ENCODE data around the gene SIPA1L3. TPM values are rescaled to one million over a fixed set of nuclear protein-coding genes. Genes with fewer than 3 reads are reported as not detected.
A peak's percentile ranks its signal among the peaks of the same experiment; 100 is the strongest.

The SIPA1L3 gene
- total RNA-seq, 1 experiment from 2014 or later, result 125 TPM

DNA sequence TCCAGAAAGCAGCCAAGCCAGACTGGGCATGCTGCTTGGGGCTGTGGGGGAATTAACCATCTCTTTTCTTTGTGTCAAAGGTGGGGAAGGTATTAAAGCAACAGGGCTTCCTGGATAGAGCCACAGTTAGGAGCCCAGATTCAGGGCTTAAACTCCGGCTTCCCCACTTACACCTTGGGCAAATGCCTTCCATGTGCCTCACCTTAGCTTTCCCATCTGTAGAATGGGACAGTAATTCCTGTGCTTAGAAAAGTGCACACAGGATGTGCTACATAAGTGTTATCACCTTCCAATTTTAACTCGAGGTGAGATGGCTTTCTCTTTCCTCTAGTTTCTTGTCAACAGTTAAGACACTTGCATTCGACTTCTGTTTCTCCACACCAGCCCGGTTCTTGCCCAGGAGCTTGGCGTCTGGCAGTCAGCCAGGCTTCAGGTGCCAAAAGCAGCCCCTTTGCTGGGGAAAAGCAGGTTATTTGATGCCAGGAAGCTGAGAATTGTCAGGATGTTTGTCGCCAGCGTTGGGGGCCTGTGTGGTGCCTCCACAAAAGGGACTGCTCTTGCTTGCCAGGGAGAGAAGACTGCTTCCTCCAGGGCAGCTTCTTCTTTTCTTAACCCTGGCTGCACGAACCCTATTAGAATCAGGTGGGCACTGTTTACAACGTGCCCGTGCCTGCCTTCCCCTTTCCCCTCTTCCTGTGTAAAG is 79.2 kb downstream of the SIPA1L3 start:
- CTCF ChIA-PET, result interaction anchor here (1.6 kb wide), 1 partner anchor 43 kb away, joined by 5 read pairs; no protein-coding TSS in a partner anchor
- Histone ChIP-seq H3K27me3 (replicated peaks; ENCODE audit: control insufficient read depth, insufficient read depth, low read length) (no peaks in the 10 kb centered on the region), H3K4me1 (peaks cover 76% of the 10 kb centered on the region), H3K4me3 (ENCODE audit: low read depth, low read length) (no peak overlapping the region), H3K9me3 (no peaks in the 10 kb centered on the region), H3K36me3 (ENCODE audit: control insufficient read depth, insufficient read depth, low read length) (peaks cover 2% of the 10 kb centered on the region)
- POLR2A ChIA-PET, result no interaction called here
- H3K9me3 Mint-ChIP-seq (ENCODE audit: unreplicated experiment), result no peaks in the 10 kb centered on the region
- H3K27ac Mint-ChIP-seq (ENCODE audit: unreplicated experiment), result peak overlapping the region; percentile 27
- BruUV-seq (replicated peaks), result no TSS peak
- DNase-seq, result no peak
- H3K36me3 Mint-ChIP-seq (ENCODE audit: insufficient read depth, unreplicated experiment), result peaks cover 61% of the 10 kb centered on the region
- intact Hi-C loops (cut with micrococcal nuclease; ENCODE audit: unreplicated experiment), result no loop called here
- TF ChIP-seq, protein P1, sequence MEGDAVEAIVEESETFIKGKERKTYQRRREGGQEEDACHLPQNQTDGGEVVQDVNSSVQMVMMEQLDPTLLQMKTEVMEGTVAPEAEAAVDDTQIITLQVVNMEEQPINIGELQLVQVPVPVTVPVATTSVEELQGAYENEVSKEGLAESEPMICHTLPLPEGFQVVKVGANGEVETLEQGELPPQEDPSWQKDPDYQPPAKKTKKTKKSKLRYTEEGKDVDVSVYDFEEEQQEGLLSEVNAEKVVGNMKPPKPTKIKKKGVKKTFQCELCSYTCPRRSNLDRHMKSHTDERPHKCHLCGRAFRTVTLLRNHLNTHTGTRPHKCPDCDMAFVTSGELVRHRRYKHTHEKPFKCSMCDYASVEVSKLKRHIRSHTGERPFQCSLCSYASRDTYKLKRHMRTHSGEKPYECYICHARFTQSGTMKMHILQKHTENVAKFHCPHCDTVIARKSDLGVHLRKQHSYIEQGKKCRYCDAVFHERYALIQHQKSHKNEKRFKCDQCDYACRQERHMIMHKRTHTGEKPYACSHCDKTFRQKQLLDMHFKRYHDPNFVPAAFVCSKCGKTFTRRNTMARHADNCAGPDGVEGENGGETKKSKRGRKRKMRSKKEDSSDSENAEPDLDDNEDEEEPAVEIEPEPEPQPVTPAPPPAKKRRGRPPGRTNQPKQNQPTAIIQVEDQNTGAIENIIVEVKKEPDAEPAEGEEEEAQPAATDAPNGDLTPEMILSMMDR (IDR thresholded peaks at IDR 0.05; ENCODE audit: insufficient read depth in 1 of 2, low read depth in 1 of 2, low read length in 1 of 2, severe bottlenecking in 1 of 2, unreplicated experiment in 1 of 2), result no peak
- H3K4me1 Mint-ChIP-seq (ENCODE audit: low read depth, unreplicated experiment), result peaks cover 58% of the 10 kb centered on the region
- no peak overlapping the region for H3K4me3 Mint-ChIP-seq (ENCODE audit: unreplicated experiment)
- H3K27me3 Mint-ChIP-seq (ENCODE audit: insufficient read depth, unreplicated experiment), result no peaks in the 10 kb centered on the region

DNA sequence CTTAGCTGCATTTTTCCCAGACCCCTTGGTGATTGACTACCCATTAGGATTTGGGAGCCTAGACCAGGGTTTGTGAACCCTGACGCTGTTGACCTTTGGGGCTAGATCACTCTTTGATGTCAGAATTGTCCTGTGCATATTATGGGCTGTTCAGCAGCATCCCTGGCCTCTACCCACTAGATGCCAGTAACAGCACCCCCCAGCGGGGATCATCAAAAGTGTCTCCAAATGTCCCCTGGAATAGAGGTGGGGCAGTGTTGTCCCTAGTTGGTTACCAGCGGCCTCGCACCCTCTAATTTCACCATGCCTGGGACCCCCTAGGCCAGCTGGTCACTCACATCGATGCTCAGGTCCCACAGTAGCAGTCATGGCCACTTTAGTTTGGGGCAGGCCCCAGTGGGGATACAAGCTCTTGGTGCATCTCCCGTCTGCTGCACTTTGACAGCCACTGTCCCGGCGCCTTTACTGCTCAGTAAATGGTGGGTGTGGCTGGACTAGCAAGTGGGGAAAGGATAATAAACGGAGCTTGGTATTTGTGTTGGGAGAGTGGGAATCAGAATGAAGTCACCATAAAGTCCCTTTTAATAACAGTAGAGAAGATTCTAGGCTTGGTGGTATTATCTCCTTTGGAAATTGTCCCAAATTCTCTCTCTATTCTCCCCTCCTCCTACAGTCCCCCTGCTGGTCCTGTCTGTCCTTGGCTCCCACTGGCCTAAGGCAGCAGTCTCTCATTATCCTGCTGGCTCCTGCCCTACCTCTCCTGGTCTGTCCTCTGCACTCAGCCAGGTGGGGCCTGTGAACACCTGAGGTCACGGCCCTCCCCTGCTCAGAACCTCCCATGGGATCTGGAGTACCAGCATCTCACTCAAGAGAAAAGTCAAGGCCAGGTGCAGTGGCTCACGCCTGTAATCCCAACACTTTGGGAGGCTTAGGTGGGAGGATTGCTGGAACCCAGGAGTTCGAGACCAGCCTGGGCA is 80.6 kb downstream of the SIPA1L3 start:
- Mint-ChIP-seq H3K27ac (ENCODE audit: unreplicated experiment) (peak overlapping the region; percentile 27), H3K36me3 (ENCODE audit: insufficient read depth, unreplicated experiment) (peaks cover 59% of the 10 kb centered on the region), H3K27me3 (ENCODE audit: insufficient read depth, unreplicated experiment) (no peaks in the 10 kb centered on the region), H3K4me3 (ENCODE audit: unreplicated experiment) (no peak overlapping the region), H3K9me3 (ENCODE audit: unreplicated experiment) (no peaks in the 10 kb centered on the region), H3K4me1 (ENCODE audit: low read depth, unreplicated experiment) (peaks cover 58% of the 10 kb centered on the region)
- peak in 1 of 2 experiments; percentile 23 for DNase-seq
- peaks cover 76% of the 10 kb centered on the region for H3K4me1 ChIP-seq
- H3K9me3 ChIP-seq, result no peaks in the 10 kb centered on the region
- intact Hi-C loops (cut with micrococcal nuclease; ENCODE audit: unreplicated experiment), result no loop called here
- BruUV-seq (replicated peaks), result no TSS peak
- ChIA-PET POLR2A (no interaction called here), CTCF (interaction anchor here (1.6 kb wide), 1 partner anchor 45 kb away, joined by 5 read pairs; no protein-coding TSS in a partner anchor)
- TF ChIP-seq, protein P1 (IDR thresholded peaks at IDR 0.05; ENCODE audit: insufficient read depth in 1 of 2, low read depth in 1 of 2, low read length in 1 of 2, severe bottlenecking in 1 of 2, unreplicated experiment in 1 of 2), result no peak
- H3K4me3 ChIP-seq (ENCODE audit: low read depth, low read length), result no peak overlapping the region
- peaks cover 2% of the 10 kb centered on the region for H3K36me3 ChIP-seq (ENCODE audit: control insufficient read depth, insufficient read depth, low read length)
- H3K27me3 ChIP-seq (replicated peaks; ENCODE audit: control insufficient read depth, insufficient read depth, low read length), result no peaks in the 10 kb centered on the region
